NCI-H187 treated with DMSO at 0.1 percent for 48 hours (cell line): ENCODE measurements around the gene GUCY2C.
"Not testable (repeated sequence)": the region's sequence is repeated elsewhere in the genome, so short reads cannot be mapped to it uniquely, and the experiment has no call there.

Experiments used
- DNase-seq: peaks from one replicate; lab custom pipeline; 2025; lab: John Stamatoyannopoulos, UW

GUCY2C gene

DNA sequence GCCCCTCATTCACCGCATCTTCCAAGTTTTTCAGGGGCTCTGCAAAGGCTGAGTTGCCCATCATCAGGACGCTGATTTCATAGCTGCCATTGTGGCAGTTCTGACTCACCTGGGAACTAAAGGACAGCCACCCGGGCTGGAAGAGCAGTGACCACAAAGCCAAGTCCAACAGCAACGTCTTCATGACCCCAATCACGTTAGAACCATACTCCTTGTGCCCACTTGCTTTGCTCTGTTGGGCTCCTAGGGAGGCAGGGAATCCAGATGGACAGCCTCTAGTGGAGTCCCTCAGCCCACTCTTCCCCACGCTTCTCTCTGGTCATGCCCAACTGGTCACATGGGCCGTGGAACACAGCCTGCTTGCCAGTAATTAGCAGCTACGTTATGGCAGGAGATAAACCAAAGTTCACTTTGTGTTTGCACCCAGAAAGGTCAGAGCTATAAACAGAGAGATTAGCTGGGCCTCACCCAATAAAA is at the start of gene GUCY2C:
TSS of gene GUCY2C (minus strand) at position 335 of the 477 bp plus-strand sequence. CDS start at position 184, 151 bp downstream.
- DNase-seq, result no peak

DNA sequence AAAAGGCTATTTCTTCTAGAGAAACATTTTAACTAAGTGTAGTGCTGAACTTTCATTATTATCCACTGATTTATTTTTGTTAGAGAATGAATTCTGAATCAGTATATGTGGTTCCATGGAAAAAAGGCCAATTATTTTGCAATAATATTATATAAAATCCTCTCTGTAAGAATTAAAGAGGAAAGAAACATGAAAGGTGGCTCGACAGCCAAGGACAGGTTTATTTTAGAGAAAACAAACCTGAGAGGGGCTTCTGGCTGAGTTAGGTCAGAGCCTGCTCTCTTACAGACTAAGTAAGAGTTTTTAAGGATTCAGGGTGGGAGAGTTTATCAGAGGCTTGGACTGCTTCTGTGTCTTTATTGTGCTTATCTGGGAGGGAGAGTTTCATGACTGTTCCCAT is 46.7 kb upstream of the GUCY2C start:
- DNase-seq, result no peak

GRCh38 chr12:14741942-14742341 is 45.5 kb upstream of the GUCY2C start:
- DNase-seq, result no peak

DNA sequence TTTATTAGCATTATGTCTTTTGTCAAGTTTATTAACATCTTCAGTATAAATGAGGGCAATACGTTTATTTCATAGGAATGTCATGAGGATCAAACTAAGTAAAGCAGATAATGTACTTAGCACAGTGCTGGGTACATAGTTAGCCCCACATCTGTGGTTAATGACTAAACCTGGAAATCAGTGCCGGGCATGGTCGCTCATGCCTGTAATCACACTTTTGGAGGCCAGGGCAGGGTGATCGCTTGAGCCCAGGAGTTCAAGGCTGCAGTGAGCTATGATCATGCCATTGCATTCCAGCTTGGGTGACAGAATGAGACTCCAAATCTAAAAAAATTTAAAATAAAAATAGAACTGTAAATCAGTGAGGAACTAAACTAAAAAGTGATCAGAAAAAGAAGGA is 44.8 kb upstream of the GUCY2C start:
- no peak for DNase-seq

- DNase-seq, result not testable (repeated sequence)
These were observed 40.0 kb upstream of the GUCY2C start for GRCh38 chr12:14736441-14736840.

GRCh38 chr12:14731821-14732220 is 35.4 kb upstream of the GUCY2C start:
- DNase-seq, result no peak

DNA sequence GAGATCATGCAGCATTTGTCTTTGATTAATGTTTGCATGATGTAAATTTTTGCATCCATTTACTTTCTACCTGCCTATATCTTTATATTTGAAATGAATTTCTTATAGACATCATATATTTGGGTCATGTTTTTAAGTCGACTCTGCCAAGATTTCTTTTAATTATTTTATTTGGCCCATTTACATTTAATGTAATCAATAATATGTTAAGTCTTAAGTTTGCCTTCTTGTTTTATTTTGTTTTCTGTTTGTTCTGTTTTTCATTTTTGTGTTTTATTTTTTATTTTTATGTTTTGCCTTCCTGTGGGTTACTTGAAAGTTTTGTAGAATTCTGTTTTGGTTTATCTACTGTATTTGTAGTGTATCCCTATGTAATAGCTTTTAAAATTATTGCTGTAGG is 33.2 kb upstream of the GUCY2C start:
- no peak for DNase-seq

DNA sequence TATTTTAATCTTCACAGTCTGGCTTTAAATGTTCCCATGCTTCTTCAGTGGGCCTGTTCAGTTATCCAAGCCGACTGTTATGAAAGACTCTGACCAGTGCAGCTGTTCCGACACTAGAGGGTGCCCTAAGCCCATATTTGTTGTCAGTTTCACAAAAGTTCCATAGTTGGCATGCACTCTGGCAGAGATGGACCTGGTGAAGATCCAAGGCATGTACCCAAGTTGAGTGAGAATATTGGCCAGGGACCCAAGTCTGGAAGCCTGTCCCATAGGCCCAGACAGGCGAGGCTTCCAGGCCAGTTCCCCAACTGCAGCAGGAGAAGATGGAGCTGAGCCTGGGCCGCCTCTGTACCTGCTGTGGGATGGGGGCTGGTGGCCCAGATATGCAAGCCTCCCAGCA is 27.4 kb upstream of the GUCY2C start:
- DNase-seq, result no peak

DNA sequence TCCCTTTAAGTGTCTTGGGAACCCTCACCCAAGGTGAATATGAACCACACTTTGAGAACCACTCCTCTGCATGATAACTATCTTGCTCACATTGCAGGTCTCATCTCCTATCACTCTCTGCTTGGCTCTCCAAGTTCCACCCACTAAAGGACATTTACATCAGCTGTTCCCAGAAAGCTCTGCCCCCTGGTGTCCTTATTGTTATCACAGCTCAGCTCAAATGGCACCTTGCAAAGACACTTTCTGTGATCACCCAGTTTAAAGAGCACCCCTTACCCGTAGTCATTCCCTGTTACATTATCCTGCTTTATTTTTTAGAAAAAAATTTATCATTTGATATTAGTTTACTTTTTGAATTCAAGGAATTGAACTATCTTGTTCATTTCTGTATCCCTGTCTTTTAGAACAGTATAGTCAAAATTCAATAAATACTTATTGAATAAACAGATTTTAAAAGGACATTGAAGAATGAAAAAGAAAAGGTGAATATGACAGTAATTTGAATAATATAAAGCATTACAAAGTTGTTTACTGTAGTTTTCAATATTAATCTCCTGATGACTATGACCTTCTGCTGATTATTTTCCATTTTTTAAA is 20.5 kb upstream of the GUCY2C start:
- DNase-seq, result no peak

DNA sequence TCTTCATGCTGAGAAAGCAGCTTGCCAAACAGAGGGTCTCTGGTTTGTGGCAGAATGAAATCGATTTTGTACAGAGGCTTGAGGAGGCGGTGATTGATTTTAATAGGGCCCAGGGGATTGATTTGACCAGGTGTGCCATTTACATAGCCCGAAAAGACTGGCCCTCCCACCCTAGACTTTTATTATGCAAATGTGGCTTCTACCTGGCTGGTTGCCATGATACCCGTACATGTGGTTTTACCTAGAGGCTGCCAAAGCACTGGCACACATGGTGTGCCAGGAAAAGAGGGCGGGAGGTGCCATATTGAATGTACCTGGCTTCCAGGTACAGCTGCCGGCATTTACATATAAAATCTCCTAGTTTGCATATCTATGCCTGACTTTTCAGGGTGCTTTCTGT is 18.0 kb upstream of the GUCY2C start:
- DNase-seq, result peak; percentile 79

GRCh38 chr12:14710632-14711320 is 14.4 kb upstream of the GUCY2C start:
- DNase-seq, result peak; percentile 28

GRCh38 chr12:14701809-14702568 is 5.6 kb upstream of the GUCY2C start:
- DNase-seq, result no peak

GRCh38 chr12:14700935-14701334 is 4.5 kb upstream of the GUCY2C start:
- no peak for DNase-seq

DNA sequence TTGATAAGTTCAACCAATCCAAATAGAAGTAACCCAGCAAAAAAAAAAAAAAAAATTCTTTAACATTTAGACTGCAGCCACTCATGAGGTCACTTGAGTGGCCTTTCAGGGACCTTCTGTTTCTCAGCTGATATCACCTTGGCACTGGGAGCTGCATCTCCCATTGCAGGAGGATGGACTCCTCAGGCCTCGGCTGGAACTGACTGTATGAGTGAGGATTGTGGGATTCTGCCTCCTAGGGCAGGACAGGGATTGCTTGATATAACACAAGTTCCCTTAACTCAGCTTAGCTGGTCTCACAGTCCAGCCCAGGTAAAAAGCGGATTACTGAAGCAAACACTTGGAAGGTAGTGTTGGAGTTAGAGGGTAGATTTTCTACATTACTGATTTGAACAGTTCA is 3.5 kb upstream of the GUCY2C start:
- DNase-seq, result no peak

GRCh38 chr12:14698555-14698954 is 2.2 kb upstream of the GUCY2C start:
- DNase-seq, result no peak

GRCh38 chr12:14695715-14696141 is 671 bp downstream of the GUCY2C start:
- DNase-seq, result no peak

GRCh38 chr12:14694970-14695369 is 1.4 kb downstream of the GUCY2C start:
- DNase-seq, result no peak

GRCh38 chr12:14694145-14694714 is 2.2 kb downstream of the GUCY2C start:
- DNase-seq, result no peak

- DNase-seq, result no peak
These were observed 3.3 kb downstream of the GUCY2C start for GRCh38 chr12:14693116-14693515.

- DNase-seq, result no peak
These were observed 4.8 kb downstream of the GUCY2C start for GRCh38 chr12:14691560-14691959.

GRCh38 chr12:14689996-14690395 is 6.4 kb downstream of the GUCY2C start:
- no peak for DNase-seq

GRCh38 chr12:14689144-14689543 is 7.3 kb downstream of the GUCY2C start:
- DNase-seq, result no peak

DNA sequence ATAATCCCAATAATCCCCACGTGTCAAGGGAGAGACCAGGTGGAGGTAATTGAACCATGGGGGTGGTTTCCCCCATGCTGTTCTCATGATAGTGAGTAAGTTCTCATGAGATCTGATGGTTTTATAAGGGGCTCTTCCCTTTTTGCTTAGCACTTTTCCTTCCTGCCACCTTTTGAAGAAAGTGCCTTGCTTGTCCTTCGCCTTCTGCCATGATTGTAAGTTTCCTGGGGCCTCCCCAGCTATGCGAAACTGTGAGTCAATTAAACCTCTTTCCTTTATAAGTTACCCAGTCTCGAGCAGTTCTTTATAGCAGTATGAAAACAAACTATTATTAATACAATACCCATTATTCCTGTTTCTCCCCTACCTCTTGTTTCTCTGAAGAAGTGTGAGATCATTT is 14.2 kb downstream of the GUCY2C start:
- DNase-seq, result not testable (repeated sequence)
